Neutrophil (primary cell): ENCODE measurements around the gene LINC01488.

Experiments used
- H3K27ac ChIP-seq: fragments of 200-600 bp; sonication (generic); 2 replicates; pipeline ENCODE4 v1.5.1; 2016; ENCODE audit warnings: mild to moderate bottlenecking, moderate library complexity
- H3K27me3 ChIP-seq: fragments of 200-600 bp; sonication (generic); 2 replicates; pipeline ENCODE4 v1.6.0; 2016; ENCODE audit warnings: mild to moderate bottlenecking
- H3K36me3 ChIP-seq: fragments of 200-600 bp; sonication (generic); 2 replicates; pipeline ENCODE4 v1.5.1; 2017
- H3K4me1 ChIP-seq, 2 experiments: fragments of 200-600 bp in 1 of 2; sonication (generic) in 1 of 2; 1 replicate in 1 of 2; 2 replicates in 1 of 2; pipeline versions ENCODE4 v1.5.1 to v1.6.1; 2013 to 2016; ENCODE audit warnings: low read depth in 1 of 2, low read length in 1 of 2, mild to moderate bottlenecking in 1 of 2, moderate library complexity in 1 of 2; ENCODE audit not compliant: control insufficient read depth in 1 of 2, insufficient read depth in 1 of 2
- H3K4me3 ChIP-seq, 2 experiments: fragments of 200-600 bp in 1 of 2; sonication (generic) in 1 of 2; 1 replicate in 1 of 2; 2 replicates in 1 of 2; pipeline ENCODE4 v1.5.1; 2013 to 2016; ENCODE audit warnings: low read depth in 1 of 2, low read length in 1 of 2, mild to moderate bottlenecking in 1 of 2, moderate library complexity in 1 of 2
- H3K9me3 ChIP-seq: fragments of 200-600 bp; sonication (generic); 2 replicates; pipeline ENCODE4 v1.5.1; 2016
- TF ChIP-seq, protein P1 (sequence below): fragments of 200-600 bp; sonication (generic); IDR thresholded peaks from 2 replicates; pipeline ENCODE4 v1.5.1; 2016; ENCODE audit warnings: antibody characterized with exemption

Gene LINC01488

DNA sequence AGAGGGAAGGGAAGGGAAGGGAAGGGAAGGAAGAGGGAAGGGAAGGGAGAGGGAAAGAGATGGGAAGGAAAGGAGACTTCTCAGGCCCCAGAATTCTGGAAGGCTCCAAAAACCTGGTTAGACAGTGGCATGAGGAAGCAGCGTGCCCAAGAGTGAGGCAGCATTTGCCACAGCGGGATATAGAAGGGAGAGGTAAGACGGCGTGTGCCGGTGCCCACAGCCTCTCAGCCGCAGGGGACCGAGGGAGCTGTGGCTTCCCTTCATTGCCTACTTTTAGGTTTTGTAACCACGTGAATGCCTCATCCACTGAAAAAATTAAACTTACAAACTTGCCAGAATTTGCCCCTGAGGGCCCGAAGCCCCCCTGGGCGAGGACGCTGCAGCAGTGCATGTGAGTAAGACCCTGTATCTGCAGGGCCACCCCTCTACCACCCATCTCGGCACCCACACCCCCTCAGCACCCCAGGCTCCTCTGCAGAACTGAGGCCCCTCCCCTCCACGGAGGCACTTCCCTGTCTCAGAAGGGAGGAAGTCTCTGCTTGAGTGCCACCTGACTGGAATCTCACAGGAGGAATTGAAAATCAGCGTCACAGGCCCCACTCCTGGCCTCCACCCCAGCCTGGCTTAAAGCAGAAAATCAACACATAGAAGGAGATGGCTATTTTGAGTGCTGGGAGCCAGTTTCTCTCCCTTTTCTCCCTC is 58.1 kb downstream of the LINC01488 start:
- no peaks in the 10 kb centered on the region for H3K27me3 ChIP-seq
- H3K4me3 ChIP-seq: no peak overlapping the region
- peaks cover 7% of the 10 kb centered on the region in 2 experiments for H3K4me1 ChIP-seq
- H3K9me3 ChIP-seq: no peaks in the 10 kb centered on the region
- TF ChIP-seq, protein P1, sequence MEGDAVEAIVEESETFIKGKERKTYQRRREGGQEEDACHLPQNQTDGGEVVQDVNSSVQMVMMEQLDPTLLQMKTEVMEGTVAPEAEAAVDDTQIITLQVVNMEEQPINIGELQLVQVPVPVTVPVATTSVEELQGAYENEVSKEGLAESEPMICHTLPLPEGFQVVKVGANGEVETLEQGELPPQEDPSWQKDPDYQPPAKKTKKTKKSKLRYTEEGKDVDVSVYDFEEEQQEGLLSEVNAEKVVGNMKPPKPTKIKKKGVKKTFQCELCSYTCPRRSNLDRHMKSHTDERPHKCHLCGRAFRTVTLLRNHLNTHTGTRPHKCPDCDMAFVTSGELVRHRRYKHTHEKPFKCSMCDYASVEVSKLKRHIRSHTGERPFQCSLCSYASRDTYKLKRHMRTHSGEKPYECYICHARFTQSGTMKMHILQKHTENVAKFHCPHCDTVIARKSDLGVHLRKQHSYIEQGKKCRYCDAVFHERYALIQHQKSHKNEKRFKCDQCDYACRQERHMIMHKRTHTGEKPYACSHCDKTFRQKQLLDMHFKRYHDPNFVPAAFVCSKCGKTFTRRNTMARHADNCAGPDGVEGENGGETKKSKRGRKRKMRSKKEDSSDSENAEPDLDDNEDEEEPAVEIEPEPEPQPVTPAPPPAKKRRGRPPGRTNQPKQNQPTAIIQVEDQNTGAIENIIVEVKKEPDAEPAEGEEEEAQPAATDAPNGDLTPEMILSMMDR: no peak
- H3K36me3 ChIP-seq: no peaks in the 10 kb centered on the region
- no peak overlapping the region for H3K27ac ChIP-seq

DNA sequence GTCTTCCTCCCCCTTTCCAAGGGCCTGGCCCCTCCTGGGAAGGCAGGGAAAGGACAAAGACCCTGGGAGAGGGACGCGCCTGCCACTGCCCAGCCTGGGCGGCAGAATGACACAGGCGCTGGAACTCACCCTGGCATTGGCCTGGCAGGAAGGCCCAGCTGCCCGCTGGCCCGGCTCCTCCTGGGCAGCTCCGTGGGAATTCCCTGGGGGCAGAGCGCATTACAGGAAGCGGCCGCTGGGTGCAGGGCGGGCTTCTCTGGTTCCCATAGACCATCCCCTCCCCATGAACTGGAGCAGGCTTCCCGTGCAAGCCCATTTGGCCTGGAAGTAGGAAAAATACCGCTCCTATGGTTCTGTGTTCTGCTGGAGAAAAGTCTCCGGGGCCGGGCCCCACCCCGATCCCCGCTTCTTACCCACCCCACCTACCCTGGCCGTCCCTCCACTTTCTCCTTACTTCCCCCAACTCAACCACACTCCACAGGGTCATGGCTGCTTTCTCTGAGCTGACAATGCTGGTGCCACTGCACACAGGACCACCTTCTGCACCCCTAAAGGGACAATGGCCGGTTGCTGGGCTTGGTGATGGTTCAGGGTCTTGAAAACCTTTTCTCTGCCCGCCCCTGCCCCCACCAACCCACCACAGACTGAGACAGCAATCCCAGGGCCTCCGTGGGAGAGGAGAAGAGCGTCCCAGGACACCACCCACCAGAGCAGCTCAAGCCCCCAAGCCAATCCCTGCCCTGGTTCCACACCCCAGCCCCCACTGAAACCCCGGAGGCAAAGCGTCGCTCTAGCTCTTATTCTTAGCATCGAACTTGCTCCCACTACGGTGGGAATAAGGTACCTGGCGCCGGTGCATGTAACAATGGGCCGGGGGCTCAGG is 58.9 kb downstream of the LINC01488 start:
- no peaks in the 10 kb centered on the region for H3K9me3 ChIP-seq
- no peaks in the 10 kb centered on the region for H3K36me3 ChIP-seq
- no peak overlapping the region for H3K27ac ChIP-seq
- TF ChIP-seq, protein P1: no peak
- H3K4me3 ChIP-seq: no peak overlapping the region
- no peaks in the 10 kb centered on the region for H3K27me3 ChIP-seq
- H3K4me1 ChIP-seq: peaks cover 7% of the 10 kb centered on the region in 2 experiments

DNA sequence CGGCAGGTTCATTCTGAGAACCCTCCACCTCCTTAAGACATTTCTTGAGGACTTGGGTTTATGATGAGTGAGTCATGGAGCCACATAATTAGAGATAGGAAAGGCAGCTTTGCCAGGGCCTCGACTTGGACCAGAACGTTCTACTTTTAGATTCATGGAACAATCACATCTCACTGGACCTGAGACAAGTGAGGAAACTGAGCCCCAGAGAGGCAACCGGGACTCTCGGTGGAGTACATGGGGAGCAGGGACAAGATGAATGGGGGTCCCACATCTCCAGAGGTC is 59.5 kb downstream of the LINC01488 start:
- no peak overlapping the region for H3K27ac ChIP-seq
- H3K4me1 ChIP-seq: peaks cover 7% of the 10 kb centered on the region in 2 experiments
- H3K27me3 ChIP-seq: no peaks in the 10 kb centered on the region
- TF ChIP-seq, protein P1: no peak
- H3K9me3 ChIP-seq: no peaks in the 10 kb centered on the region
- no peaks in the 10 kb centered on the region for H3K36me3 ChIP-seq
- no peak overlapping the region for H3K4me3 ChIP-seq

DNA sequence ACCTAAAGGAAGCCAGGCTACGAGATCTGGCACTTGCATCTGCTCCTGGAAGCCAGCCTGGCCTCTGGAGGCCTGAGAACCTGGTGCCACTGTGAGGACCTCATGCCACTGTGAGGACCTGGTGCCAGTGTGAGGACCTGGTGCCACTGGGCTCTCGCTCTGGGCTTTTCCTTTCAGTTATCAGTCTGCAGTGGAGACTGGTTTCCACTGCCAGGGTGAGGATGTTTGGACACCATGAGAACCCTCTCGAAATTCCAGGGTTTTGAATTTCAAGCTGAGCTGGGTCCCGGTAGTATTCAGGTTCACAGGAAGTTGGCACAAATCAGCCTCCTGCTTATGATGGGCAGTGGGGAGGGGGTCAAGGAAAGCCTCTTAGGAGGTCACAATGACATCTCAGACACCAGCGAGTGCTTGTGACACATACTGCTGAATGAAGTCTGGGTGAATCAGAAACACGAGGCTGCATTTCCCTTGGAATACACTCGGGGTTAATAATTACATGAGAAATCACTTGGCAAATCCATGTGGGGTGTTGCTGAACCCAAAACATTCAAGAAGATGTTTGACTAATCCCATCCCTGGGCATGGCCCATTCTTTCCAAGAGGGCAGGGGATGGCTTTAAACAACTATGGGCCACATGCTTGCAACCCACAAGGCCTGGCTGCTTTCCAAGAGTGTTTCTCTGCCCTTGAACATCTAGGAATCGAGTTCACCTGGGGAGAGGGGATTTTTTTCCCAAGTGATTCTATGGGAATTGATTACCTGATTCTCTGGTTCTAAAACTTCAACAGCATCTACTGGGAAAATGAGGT is 60.2 kb downstream of the LINC01488 start:
- Histone ChIP-seq H3K9me3 (no peaks in the 10 kb centered on the region), H3K27me3 (peaks cover 7% of the 10 kb centered on the region), H3K4me3 (no peak overlapping the region), H3K36me3 (no peaks in the 10 kb centered on the region), H3K27ac (no peak overlapping the region), H3K4me1 (peaks cover 7% of the 10 kb centered on the region in 2 experiments)
- TF ChIP-seq, protein P1: no peak

DNA sequence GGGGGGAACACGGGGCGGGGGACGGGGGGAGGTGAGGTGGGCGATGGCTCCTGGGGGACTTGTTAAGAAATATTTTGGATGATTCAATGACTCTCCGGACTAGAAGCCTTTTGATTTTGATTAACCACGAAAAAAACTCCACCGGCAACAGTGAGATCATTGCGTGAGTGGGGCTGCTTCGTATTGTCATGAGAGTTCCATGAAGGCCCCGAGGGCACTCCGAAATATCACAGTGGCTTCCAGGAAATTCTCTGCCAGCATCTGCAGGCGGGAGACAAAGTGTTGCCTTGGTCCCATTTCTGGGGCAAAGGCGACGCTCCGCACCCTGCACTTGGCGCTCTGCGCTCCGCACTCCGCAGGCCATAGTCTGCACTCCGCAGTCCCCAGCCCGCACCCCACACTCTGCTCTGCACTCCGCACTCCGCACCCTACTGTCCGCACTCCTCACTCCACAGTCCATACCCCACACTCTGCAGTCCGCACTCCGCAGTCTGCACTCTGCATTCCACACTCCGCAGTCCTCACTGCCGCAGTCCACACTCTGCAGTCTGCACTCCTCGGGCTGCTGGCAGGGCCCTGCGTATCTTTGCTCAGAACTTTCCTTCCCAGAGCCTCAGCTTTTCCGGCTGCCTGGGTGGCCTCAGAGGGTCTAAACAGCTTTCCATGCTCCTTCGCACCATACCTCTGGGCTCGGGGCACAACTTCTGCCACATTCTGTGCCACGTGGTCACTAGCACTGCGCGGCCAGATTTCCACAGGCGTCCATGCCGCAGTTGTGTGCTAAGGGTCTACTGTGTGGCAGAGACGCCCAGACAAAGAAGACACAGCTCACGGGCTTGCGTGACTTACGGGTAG is 61.1 kb downstream of the LINC01488 start:
- H3K27me3 ChIP-seq: peaks cover 12% of the 10 kb centered on the region
- TF ChIP-seq, protein P1: no peak
- H3K4me3 ChIP-seq: no peak overlapping the region
- H3K9me3 ChIP-seq: no peaks in the 10 kb centered on the region
- H3K27ac ChIP-seq: no peak overlapping the region
- no peaks in the 10 kb centered on the region for H3K36me3 ChIP-seq
- H3K4me1 ChIP-seq: peaks cover 7% of the 10 kb centered on the region in 2 experiments
